ENCODE data around the gene DLG1.

DLG1 gene

GRCh38 chr3:197317250-197317963 is 19.0 kb upstream of the DLG1 start:
- DNase-seq, result no peak

GRCh38 chr3:197312431-197312830 is 14.0 kb upstream of the DLG1 start:
- no peak for DNase-seq

GRCh38 chr3:197311591-197311990 is 13.2 kb upstream of the DLG1 start:
- no peak for DNase-seq

GRCh38 chr3:197309528-197310361 is 11.3 kb upstream of the DLG1 start:
- no peak for DNase-seq

- no peak for DNase-seq
Observed at GRCh38 chr3:197308591-197308990, 10.2 kb upstream of the DLG1 start.

DNA sequence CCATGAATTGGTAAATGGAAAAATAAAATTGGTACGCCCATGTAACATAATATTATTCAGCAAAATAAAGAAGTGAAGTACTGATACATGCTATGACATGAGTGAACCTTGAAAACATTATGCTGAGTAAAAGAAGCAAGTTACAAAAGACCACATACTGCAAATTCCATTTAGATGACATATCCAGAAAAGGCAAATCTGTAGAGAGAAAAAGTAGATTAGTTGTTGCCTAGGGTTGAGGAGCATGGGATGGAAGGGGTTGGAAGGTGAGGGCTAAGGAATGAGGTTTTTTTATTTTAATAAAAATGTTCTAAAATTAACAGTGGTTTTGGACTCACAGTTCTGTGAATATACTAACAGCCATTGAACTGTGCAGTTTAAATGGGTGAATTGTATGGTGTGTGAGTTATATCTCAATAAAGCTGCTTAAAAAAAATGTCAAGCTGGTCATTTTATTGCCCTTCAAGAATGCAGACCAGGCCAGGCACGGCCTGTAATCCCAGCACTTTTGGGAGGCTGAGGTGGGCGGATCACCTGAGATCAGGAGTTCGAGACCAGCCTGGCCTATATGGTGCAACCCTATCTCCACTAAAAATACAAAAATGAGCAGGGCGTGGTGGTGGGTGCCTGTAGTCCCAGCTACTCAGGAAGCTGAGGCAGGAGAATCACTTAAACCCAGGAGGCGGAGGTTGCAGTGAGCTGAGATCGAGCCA is 8.1 kb upstream of the DLG1 start:
- no peak for DNase-seq

DNA sequence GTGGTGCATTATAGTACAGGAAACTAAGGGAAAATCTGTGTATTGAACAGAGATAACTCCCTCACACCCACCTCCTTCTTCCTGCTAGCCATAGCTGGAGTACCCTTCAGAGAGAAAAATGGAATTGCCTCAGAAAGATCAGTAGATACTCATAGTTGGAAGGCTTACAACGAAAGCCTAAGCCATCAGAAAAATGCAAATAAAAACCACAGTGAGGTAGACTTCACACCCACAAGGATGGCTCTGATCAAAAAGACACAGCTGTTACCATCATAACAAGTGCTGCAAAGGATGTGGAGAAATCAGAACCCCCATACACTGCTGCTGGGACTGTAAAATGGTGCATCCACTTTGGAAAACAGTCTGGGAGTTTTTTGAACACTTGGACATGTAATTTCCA is 7.4 kb upstream of the DLG1 start:
- DNase-seq, result no peak

DNA sequence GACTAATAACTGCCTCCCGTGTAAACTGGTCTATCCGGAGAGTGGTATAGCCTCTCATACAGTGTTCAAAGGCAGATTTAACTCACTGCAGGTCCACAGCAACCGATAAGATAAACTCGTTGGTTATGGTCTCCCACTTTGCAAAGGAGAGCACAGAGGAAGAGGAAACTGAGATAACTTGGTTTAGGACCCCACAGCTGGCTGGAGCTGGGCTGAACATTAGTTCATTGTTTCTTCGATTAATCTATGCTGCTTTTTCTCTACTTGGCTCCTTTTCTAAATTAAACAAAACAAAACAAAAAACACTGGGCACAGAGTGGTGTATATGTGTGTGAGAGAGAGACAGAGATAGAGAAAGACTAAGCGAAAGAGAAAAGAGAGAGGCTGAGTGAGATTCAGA is 5.0 kb upstream of the DLG1 start:
- DNase-seq, result no peak

GRCh38 chr3:197302696-197303341 is 4.4 kb upstream of the DLG1 start:
- DNase-seq, result no peak

GRCh38 chr3:197302033-197302432 is 3.6 kb upstream of the DLG1 start:
- no peak for DNase-seq

DNA sequence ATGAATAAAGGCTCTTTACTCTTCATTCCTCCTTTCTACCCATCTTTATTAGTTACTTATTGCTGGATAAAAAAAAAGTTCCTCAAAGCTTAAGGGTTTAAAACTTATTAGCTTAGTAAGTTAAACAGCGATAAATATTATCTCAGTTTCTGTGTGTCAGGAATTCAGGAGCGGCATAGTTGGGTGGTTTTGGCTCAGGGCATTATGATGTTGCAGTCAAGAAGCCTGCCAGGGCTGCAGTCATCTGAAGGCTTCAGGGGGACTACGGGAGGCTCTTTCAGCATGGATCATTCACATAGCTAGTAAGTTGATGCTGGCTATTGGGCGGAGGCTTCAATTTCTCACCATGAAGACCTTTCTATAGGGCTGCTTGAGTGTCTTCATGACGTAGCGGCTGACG is 1.9 kb upstream of the DLG1 start:
- no peak for DNase-seq

DNA sequence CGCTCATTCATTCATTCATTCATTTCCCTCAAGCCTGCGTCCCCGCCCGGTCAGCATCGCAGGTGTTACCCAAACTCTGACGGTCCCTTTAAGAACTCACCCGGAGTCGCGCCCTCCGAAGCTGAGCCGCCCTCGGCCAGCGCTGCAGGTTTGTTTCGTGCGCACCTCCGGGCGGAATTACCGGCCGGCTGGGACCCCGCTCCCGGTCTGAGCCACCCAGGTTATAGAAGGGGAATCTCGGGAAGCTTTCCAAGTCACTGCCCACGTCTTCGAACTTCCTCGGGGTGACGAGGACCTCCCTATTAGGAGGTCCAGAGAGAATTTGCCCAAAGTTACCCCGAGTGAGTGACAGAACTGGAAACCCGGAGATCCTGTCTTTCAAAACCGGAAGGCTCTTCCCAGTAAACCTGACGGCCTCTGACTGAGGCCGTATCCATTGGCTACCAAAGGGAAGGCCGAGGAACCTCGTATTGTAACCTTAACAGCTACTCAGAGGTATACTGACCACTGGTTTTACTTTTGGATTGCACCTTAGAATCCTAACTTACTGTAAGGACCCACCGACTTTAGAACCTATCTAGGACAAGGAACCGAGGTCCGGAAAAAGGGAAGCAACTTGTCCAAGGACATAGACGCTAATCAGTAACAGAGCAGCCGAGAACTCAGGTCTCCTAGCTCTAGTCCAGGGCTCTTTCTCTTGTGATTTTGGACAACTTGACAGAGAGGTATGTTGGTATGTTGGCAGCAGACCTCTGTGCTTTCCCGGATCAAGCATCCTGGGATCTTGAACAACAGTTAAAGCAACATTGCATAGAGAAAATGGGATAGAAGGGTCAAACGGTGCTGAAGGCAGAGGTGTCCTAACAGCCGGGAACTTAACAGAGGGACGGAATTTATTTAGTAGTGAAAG is 788 bp upstream of the DLG1 start:
- DNase-seq, result peak; percentile 38

DNA sequence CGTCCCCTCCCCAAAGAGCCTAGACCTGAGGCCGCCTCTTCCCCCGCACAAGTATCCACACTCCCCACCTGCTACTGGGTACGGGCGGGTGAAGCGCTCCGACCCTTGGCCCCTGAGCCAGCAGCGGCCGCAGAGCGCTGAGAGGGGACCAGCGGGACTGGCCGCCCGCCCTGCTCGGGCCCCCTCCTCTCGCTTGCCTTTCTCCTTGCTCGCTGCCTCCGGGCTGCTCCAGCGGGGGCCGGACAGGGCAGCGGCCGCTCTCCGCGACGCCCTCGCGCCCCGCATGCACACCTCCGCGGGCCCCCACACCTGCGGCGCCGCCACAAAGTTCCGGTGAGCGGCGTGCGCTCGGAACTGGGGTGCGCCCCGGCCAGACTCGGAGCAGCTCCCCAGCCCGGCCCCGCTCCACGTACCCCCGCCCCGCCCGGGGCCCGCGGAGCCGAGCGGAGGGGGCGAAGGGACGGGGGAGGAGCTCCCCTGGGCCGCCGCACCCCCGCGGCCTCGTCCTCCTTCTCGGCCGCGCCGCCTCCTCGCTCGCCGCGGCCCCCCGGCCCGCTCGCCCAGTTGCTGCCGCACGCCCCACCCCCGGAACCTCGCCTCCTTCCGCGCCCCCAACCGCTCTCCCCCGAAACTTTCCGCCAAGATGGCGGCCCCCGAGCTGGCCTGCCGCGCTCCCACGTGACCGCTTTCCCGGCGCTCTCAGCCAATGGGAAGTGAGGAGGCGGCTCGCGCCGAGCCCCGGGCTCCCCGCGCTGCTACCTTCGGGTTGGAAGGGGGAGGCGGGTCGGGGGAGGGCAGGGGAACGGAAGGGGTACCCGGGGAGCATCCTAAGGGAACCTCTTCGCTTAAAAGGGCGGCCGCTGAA is 704 bp downstream of the DLG1 start:
- peak; percentile 91 for DNase-seq

- no peak for DNase-seq
Observed at GRCh38 chr3:197297002-197297401, 1.4 kb downstream of the DLG1 start.

- no peak for DNase-seq
Observed at GRCh38 chr3:197296545-197296944, 1.9 kb downstream of the DLG1 start.

DNA sequence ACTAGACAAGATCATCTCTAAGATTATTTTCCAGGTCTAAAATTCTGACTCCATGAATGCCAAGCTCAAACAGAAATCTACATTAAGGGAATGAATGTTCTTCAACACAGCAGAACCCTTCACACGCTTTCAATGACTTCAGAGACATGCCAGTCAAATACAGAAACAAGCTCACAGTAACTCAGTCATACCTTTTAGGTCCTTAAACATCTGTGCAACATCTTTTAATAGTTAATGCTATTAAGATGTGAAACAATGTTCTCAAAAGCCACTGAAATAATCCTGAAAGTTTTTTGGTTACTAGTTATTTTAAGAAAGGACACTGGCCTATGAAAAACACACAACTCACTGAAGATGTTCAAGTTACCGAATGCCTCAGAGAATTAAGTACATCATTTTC is 2.5 kb downstream of the DLG1 start:
- no peak for DNase-seq

DNA sequence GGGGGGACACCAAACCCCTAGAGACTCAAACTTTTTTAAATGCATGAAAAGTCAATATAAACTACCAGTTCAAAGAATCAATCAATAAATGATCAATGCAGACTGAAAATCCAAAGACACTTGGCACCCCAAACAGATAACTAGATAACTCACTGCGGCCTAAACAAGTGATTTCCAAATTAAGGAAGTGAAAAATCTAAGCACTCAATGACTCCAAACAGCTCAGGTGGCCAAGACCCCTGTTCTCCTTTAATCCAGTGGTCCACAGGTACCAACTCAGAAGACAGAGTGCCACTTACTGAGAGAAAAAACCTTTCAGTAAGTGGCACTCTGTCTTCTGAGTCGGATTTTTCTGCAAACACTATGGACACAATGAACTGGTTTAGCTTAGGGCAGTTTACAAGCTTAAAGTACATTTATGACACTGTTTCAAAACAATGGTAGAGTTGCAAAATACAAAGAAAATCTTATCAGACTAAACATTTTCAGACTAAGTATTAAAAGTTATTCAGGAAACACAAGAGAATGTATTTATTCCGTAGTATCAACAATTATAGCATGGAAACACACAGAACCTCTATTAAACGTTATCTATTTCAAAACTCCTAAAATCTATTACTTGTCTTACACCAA is 4.7 kb downstream of the DLG1 start:
- no peak for DNase-seq

DNA sequence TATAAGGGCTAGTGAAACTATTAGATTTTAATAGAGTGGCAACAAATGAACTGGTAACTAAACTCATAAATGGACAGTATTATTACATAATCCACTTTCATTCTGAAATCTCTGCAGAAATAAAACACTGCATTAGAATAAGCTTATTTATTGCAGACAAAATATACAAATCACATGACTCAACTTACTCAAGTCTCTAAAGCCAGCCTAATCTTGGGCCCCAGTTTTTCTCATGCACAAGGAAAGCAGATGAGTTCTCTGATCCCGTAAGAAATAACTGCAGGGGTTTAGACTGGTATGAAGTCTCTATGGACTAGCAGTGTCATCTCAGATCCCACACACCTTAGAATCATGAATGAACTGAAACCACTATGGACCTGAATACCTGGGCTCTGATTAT is 5.8 kb downstream of the DLG1 start:
- no peak for DNase-seq

DNA sequence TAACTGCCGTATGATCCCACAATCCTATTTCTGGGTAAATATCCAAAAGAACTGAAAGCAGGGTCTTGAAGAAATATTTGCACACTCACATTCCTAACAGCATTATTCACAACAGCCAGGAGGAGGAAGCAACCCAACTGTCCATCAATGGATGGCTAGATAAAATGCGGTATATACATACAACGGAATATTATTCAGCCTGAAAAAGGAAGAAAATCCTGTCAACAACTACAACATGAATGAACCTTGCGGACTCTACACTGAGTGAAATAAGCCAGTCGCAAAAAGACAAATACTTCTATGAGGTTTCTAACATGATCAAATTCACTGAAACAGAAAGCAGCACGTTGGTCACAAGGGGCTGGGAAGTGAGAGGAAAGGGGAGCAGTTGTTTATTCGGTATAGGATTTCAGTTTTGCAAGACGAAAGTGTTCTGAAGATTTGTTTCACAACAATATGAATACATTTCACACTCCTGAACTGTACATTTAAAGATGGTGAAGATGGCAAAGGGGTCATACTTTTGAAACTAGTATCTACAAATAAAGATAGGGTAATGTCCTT is 6.2 kb downstream of the DLG1 start:
- DNase-seq, result no peak

DNA sequence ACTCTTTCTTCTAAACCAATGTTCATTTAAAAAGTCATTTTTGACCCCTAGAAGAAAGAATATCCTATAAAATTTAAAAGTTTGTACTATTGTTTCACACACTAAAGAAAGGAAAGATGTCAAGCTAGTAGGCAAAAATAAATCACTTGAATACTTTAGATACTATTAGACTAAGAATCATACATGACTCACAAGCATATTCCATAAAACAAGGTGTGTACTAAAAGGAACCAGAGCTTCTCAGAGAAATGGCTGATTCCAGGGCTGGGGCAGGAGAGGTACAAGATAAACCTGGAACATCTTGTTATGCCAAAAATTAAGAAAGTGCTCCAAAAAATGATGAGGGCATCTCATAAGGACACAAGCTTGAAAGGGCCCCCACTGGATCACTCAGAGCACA is 8.7 kb downstream of the DLG1 start:
- DNase-seq, result no peak

Data from CD4-positive, alpha-beta T cell treated with Interleukin-17A for 4 hours (primary cell).